Neural progenitor cell (in vitro differentiated cells): Measurements from ENCODE around the gene CERS6. TPM values are rescaled to one million over a fixed set of nuclear protein-coding genes. Genes with fewer than 3 reads are reported as not detected.
A peak's percentile ranks its signal among the peaks of the same experiment; 100 is the strongest.

Experiments
- DNase-seq: peaks from one replicate; pipeline ENCODE4 v3.0.0-alpha.2; 2016; ENCODE audit warnings: low spot score
- H2AFZ ChIP-seq: fragments of 200-600 bp; sonication (generic); replicated peaks from 2 replicates; pipeline ENCODE4 v1.6.1; 2016; ENCODE audit warnings: antibody characterized with exemption
- H3F3A ChIP-seq: fragments of 200-600 bp; sonication (generic); 2 replicates; pipeline ENCODE4 v1.6.1; 2016; ENCODE audit warnings: antibody characterized with exemption, low read depth
- H3K27ac ChIP-seq: fragments of 200-600 bp; sonication (generic); 2 replicates; pipeline ENCODE4 v1.5.1; 2016; ENCODE audit warnings: mild to moderate bottlenecking
- H3K27me3 ChIP-seq: fragments of 200-600 bp; sonication (generic); 2 replicates; pipeline ENCODE4 v1.6.1; 2016; ENCODE audit warnings: mild to moderate bottlenecking, moderate library complexity
- H3K36me3 ChIP-seq: fragments of 200-600 bp; sonication (generic); 2 replicates; pipeline ENCODE4 v1.5.1; 2016
- H3K4me1 ChIP-seq: fragments of 200-600 bp; sonication (generic); 2 replicates; pipeline ENCODE4 v1.6.1; 2016; ENCODE audit warnings: mixed run types
- H3K4me2 ChIP-seq: fragments of 200-600 bp; sonication (generic); 2 replicates; pipeline ENCODE4 v1.6.1; 2016
- H3K4me3 ChIP-seq: fragments of 200-600 bp; sonication (generic); 2 replicates; pipeline ENCODE4 v1.5.1; 2016
- H3K79me2 ChIP-seq: fragments of 200-600 bp; sonication (generic); 2 replicates; pipeline ENCODE4 v1.6.1; 2016; ENCODE audit warnings: low read depth
- H3K9ac ChIP-seq: fragments of 200-600 bp; sonication (generic); 2 replicates; pipeline ENCODE4 v1.6.1; 2016
- H3K9me3 ChIP-seq: fragments of 200-600 bp; sonication (generic); 2 replicates; pipeline ENCODE4 v1.5.1; 2016; ENCODE audit warnings: low read depth
- H4K20me1 ChIP-seq: fragments of 200-600 bp; sonication (generic); 2 replicates; pipeline ENCODE4 v1.6.1; 2016; ENCODE audit warnings: low read depth
- H3K27ac Mint-ChIP-seq: 3 replicates; pipeline ENCODE4 v1.8.0; 2021; ENCODE audit warnings: mixed read lengths
- H3K27me3 Mint-ChIP-seq: 2 replicates; pipeline ENCODE4 v1.8.0; 2022; ENCODE audit warnings: low read depth, mild to moderate bottlenecking, inconsistent platforms, moderate library complexity, mixed read lengths; ENCODE audit not compliant: insufficient read depth
- H3K36me3 Mint-ChIP-seq: 3 replicates; pipeline ENCODE4 v1.8.0; 2021; ENCODE audit warnings: mixed read lengths
- H3K4me1 Mint-ChIP-seq: 3 replicates; pipeline ENCODE4 v1.8.0; 2021; ENCODE audit warnings: mixed read lengths
- H3K4me3 Mint-ChIP-seq: 3 replicates; pipeline ENCODE4 v1.8.0; 2021; ENCODE audit warnings: mild to moderate bottlenecking, moderate library complexity, mixed read lengths
- H3K9me3 Mint-ChIP-seq: 3 replicates; pipeline ENCODE4 v1.8.0; 2020; ENCODE audit warnings: mixed read lengths
- EZH2 ChIP-seq: fragments of 200-600 bp; sonication (generic); IDR thresholded peaks from 2 replicates; pipeline ENCODE4 v1.6.1; 2017; ENCODE audit warnings: antibody characterized with exemption, mild to moderate bottlenecking, moderate library complexity
- EZH2phosphoT487 ChIP-seq: fragments of 200-600 bp; sonication (generic); IDR thresholded peaks from 2 replicates; pipeline ENCODE4 v1.6.1; 2017; ENCODE audit warnings: antibody characterized with exemption
- total RNA-seq: library from RNA; depleted of rRNA; stranded (reverse); fragments of >200 nt; gene quantifications from 2 replicates; pipeline ENCODE4 v1.2.3, GENCODE V29; 2015; ENCODE audit warnings: low replicate concordance
- TF ChIP-seq, protein P1 (sequence below): fragments of 200-600 bp; sonication (generic); IDR thresholded peaks from 2 replicates; pipeline ENCODE4 v1.5.1; 2017; ENCODE audit warnings: antibody characterized with exemption, mild to moderate bottlenecking

The CERS6 gene
- total RNA-seq, 1 donor from 2014 or later = 50.8 TPM

DNA sequence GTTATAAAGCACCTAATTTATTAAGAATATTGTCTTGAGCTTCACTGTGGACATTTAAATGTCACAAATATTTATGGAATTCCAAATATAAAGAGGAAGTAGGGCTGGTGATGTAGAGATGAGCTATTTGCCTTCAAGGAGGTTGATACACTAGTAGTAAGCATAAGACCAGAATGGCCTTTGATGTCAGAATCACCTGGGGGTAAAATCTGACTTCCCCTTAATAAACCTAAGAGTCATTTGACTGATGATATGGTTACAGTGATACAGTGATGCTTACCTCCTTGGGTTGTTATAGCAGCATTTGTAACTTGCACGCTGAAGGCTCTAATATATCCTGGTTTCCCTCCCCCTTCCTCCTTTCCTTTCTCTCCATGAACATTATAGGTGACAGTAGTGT is 143.7 kb downstream of the CERS6 start:
- Histone ChIP-seq H3K9me3 (no peaks in the 10 kb centered on the region), H2AFZ (no peak overlapping the region), H3K4me2 (no peak overlapping the region), H4K20me1 (no peaks in the 10 kb centered on the region), H3K4me1 (peaks cover 4% of the 10 kb centered on the region), H3K27me3 (no peaks in the 10 kb centered on the region), H3K4me3 (no peak overlapping the region), H3K27ac (no peak overlapping the region), H3K36me3 (no peaks in the 10 kb centered on the region), H3K79me2 (peaks cover 25% of the 10 kb centered on the region), H3F3A (peaks cover 1% of the 10 kb centered on the region), H3K9ac (no peak overlapping the region)
- DNase-seq = no peak
- H3K4me3 Mint-ChIP-seq = no peak overlapping the region
- TF ChIP-seq, protein P1, sequence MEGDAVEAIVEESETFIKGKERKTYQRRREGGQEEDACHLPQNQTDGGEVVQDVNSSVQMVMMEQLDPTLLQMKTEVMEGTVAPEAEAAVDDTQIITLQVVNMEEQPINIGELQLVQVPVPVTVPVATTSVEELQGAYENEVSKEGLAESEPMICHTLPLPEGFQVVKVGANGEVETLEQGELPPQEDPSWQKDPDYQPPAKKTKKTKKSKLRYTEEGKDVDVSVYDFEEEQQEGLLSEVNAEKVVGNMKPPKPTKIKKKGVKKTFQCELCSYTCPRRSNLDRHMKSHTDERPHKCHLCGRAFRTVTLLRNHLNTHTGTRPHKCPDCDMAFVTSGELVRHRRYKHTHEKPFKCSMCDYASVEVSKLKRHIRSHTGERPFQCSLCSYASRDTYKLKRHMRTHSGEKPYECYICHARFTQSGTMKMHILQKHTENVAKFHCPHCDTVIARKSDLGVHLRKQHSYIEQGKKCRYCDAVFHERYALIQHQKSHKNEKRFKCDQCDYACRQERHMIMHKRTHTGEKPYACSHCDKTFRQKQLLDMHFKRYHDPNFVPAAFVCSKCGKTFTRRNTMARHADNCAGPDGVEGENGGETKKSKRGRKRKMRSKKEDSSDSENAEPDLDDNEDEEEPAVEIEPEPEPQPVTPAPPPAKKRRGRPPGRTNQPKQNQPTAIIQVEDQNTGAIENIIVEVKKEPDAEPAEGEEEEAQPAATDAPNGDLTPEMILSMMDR = no peak
- no peak for TF ChIP-seq EZH2
- no peak for TF ChIP-seq EZH2phosphoT487
- H3K4me1 Mint-ChIP-seq = no peaks in the 10 kb centered on the region
- peaks cover 6% of the 10 kb centered on the region for H3K36me3 Mint-ChIP-seq
- H3K9me3 Mint-ChIP-seq = no peaks in the 10 kb centered on the region
- H3K27me3 Mint-ChIP-seq = no peaks in the 10 kb centered on the region
- H3K27ac Mint-ChIP-seq = no peak overlapping the region

DNA sequence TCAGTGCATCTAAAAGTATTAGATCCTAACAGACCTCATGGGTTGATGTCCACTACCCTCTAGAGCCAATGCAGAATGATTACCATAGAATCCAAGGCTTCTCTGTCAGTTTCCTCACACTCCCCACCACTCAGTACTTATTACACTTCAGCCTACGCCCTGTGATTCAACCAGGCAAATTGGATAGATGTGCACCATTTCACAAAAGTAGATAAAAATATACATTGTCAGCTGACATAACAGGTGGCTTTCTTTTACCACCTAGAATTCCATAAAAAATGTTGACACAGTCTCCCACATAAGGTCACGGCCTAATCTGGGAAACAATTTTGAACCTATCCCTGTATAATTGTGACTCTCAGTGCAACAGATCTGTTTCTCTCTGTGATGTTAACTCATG is 144.9 kb downstream of the CERS6 start:
- no peak overlapping the region for H3K4me2 ChIP-seq
- peaks cover 6% of the 10 kb centered on the region for H3K9me3 Mint-ChIP-seq
- no peaks in the 10 kb centered on the region for H3K4me1 Mint-ChIP-seq

DNA sequence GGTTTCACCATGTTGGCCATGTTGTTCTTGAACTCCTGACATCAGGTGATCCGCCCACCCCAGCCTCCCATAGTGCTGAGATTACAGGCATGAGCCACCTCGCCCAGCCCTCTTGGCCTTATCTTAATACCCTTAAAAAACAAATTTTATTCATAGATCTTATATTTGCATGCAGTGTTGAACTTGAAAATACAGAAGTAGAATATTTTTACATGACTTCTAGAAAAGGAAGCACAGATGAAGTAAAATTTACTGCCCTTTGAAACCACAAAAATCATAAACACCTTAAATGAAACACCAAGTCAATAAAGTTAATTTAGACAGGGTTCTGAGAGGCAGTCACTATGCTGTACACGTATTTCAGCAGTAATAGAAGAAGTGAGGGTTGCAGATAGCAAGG is 145.7 kb downstream of the CERS6 start:
- Histone ChIP-seq H3K27me3 (no peaks in the 10 kb centered on the region), H3K79me2 (peaks cover 21% of the 10 kb centered on the region), H2AFZ (no peak overlapping the region), H3K4me2 (no peak overlapping the region), H3K9ac (no peak overlapping the region), H4K20me1 (no peaks in the 10 kb centered on the region), H3F3A (no peaks in the 10 kb centered on the region), H3K27ac (no peak overlapping the region), H3K4me3 (no peak overlapping the region), H3K4me1 (no peaks in the 10 kb centered on the region), H3K36me3 (no peaks in the 10 kb centered on the region), H3K9me3 (no peaks in the 10 kb centered on the region)
- DNase-seq = no peak
- Mint-ChIP-seq H3K4me3 (no peak overlapping the region), H3K27me3 (no peaks in the 10 kb centered on the region), H3K4me1 (no peaks in the 10 kb centered on the region), H3K36me3 (peaks cover 9% of the 10 kb centered on the region), H3K27ac (no peak overlapping the region), H3K9me3 (peaks cover 14% of the 10 kb centered on the region)
- TF ChIP-seq EZH2phosphoT487 (no peak), EZH2 (no peak)
- TF ChIP-seq, protein P1 = no peak

More for the DNA sequence above, 144.9 kb downstream of the CERS6 start:
- Histone ChIP-seq H2AFZ (no peak overlapping the region), H3K9ac (no peak overlapping the region), H3K9me3 (no peaks in the 10 kb centered on the region), H3K27me3 (no peaks in the 10 kb centered on the region), H3K27ac (no peak overlapping the region), H4K20me1 (no peaks in the 10 kb centered on the region), H3K36me3 (no peaks in the 10 kb centered on the region), H3F3A (no peaks in the 10 kb centered on the region), H3K79me2 (peaks cover 20% of the 10 kb centered on the region), H3K4me3 (no peak overlapping the region), H3K4me1 (no peaks in the 10 kb centered on the region)
- no peak for DNase-seq
- Mint-ChIP-seq H3K4me3 (no peak overlapping the region), H3K27me3 (no peaks in the 10 kb centered on the region), H3K36me3 (peaks cover 9% of the 10 kb centered on the region), H3K27ac (peak overlapping the region; percentile 11)
- TF ChIP-seq, protein P1 = no peak
- TF ChIP-seq EZH2 = no peak
- TF ChIP-seq EZH2phosphoT487 = no peak
